CD4-positive, alpha-beta T cell treated with Interleukin-1 beta for 1 hour (primary cell): Measurements from ENCODE around the gene GHRH.

Source experiments
- DNase-seq, 2 donors: peaks; one replicate each; pipeline ENCODE4 v3.0.0-alpha.2; 2020 to 2022

The GHRH gene

DNA sequence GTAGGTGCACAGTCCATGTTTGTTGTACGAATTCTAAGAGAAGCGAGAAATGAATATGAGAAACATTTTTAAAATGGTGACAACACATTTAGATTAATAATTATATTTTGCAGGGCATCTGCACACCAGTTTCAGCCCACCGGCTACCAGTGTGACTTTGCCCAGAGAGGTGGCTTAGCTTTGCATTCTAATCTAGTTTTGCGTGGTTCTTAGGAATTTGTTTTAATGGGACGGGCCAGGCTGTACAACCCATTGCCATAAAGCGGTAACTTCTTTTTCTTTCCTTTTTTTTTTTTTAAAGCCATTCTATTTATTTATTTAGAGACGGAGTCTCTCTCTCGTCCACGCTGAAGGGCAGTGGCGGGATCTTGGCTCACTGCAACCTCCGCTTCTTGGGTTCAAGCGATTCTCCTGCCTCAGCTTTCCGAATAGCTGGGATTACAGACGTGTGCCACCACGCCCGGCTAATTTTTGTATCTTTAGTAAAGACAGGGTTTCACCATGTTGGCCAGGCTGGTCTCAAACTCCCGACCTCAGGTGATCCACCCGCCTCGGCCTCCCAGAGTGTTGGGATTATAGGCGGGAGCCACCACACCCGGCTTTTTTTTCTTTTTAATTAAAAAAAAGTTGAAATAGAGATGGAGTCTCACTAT lies 28.7 kb upstream of the GHRH start:
- DNase-seq: no peak

DNA sequence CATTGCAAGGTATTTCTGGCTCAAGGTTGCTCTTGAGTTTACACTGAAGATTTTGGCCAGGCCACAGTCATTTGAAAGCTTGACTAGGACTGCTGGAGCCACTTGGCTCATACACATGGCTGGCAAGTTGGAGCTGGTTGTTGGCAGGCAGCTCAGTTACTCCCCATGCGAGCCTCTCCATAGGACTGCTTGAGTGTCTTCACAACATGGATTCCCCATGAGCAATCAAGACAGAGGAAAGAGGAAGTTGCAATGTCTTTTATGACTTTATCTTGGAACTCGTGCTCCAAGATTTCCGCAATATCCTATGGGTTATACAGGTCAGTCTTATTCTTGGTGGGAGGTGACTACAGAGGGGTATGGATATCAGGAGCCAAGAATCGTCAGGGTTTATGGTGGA lies 26.5 kb upstream of the GHRH start:
- peak in 1 of 2 donors; percentile 19 for DNase-seq

DNA sequence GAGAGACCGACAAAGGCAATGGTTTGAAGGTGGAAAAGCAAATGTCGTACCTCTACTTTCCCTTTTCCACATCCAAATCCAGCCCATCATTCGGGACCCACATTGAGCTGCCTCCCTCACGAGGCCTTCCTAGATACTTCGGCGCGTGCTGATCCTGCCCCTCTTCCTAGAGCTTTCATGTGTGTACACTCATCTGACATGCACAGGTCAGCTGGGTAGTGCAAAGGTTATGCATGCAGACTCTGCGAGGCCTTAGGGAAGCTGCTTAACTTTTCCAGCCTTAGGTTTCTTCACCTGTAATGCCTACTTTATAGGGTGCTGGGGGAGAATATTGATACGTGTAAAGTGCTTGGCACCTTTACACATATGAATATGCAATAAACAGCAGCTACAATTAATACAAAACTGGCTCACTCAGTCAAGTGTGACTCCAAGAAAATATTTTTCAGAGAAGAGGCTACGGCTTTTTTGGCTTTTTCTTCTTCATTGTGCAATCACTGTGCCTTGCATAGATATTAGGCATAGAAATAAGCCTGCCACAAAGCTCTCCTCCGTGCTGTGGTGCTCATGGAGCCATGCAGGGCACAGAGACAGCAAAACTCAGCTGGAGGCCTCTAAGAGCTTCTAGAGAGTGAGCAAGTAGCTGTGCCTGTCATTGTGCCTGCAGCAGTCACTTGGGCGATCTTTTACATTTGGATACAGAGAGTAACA lies 24.2 kb upstream of the GHRH start:
- no peak for DNase-seq

DNA sequence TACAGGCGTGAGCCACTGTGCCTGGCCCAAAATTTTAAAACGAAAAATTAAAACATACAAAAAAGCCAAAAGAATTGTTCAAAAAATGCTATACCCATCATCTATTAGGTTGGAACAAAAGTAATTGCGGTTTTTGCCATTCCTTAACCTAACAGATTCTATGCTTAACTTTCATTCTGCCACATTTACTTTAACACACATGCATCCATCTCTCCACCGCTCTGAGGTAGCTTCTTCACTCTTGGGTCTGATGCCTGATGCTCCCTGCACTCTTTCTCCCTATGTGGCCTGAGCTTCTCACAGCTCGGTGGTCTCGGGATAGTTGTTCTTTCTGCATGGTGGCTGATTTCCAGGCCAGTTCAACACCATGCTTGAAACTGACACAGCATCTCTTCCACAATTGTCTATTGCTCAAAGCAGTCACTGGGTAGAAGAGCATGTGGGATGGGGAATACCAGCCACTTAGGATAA lies 23.1 kb upstream of the GHRH start:
- DNase-seq: no peak

DNA sequence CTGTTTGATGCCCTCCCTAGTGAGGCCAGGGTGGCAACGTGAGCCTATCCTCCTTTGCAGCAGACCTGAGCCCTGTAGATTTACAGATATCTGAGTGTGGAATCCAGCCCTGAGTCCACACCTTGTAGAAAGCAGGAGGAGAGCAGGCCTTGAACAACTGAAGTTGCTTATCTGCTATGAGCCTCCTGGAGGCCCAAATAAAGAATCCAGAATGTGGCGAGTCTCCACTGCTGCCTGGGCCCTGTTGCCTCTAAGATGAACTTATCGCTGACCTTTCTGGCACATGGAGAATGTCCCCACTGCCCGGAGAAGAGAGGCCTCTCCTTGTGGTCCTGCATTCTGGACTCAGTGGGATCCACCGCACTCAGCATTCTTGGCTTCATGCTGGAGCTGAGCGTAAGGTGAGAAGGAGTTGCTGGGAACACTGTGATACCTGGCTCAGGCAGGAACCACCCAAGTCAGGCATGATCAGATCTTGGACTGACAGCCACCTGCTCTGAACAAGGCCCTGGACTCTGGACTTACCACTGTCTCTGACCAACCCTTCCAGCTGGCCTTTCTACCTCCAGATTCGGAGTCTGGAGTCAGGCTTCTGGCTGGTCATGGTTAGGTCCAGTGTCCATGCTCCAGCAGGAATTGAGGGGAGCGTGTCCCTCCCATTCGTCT lies 22.0 kb upstream of the GHRH start:
- no peak for DNase-seq

DNA sequence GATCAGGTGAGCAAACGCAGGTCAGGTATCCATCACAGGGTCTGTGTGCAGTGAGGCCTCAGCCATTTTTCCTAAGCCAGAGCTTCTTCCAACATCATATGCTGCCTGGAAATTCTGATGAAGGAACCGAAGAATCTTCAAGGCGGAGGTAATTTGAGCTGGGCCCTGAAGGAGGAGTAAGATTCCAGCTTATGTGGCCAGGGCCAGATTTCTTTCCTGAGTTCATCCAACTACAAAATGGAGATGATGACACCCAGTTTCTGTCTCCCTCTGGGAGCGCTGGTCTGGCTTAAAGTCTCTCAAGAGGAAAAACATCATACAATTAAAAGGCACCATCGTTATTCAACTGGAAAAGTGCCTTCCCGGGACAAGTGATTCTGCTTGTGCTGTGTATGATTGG lies 20.9 kb upstream of the GHRH start:
- DNase-seq: no peak

DNA sequence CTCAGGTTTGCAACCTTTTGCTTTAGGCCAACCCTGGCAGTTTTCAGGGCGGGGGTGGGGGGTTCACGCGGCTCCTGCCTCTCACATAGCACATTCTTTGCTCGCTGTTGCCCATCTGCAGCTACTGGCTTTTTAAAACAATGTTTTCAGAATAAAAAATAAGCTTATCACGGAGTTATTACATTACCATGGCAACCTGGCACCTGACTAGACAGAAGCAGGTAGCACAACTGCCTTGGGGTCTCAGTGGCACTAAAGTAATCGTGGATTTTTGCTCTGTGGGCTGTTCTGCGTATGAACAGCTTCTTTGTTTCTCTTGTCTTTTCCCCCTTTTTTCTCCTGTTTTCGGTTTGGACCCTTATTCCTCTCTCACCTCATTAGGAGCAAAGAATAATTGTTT lies 18.8 kb upstream of the GHRH start:
- no peak for DNase-seq

DNA sequence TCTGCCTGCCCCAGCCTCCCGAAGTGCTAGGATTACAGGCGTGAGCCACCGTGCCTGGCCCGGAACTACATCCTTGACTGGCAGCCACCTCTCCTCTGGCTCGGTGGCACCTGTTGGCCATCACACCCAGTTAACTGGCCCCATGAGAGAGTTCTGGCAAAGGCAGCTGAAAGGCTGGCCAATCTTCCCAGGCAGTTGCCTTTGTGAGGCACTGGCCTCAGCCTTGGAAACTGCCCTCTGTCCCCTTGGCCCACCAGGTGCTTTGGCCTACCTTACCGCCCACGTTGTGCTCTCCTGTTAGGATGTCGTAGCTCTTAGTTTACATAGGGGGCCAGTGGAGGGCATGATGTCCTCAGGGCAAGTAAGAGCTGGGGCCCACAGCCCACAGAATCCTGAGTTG lies 18.2 kb upstream of the GHRH start:
- DNase-seq: no peak

DNA sequence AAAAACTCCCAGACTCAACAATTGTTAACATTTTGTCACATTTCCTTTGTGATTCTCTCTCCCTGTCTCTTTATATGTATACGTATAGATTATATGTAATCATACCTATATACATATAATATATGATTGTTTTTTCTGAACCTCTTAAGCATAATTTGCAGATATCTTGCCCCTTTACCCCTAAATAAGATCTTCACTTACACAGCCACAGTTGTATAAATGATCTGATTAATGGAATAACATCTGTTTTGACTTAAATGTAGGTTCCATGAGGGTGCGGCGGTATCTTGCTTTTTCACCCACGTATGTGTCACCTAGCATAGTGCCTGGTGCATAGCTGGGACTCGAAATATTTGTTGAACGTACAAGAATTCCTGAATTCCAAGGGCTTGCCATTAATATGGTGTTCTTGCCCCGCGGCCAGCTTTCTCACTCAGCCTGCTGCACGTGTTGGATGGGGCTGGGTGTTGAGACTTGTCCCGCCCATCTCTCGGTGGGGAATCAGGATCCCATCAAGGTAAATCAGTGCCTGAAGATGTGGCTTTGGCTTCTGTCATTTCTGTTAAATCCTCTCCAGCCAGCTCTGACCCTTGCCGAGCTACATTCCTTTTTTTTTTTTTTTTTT lies 17.5 kb upstream of the GHRH start:
- DNase-seq: no peak

DNA sequence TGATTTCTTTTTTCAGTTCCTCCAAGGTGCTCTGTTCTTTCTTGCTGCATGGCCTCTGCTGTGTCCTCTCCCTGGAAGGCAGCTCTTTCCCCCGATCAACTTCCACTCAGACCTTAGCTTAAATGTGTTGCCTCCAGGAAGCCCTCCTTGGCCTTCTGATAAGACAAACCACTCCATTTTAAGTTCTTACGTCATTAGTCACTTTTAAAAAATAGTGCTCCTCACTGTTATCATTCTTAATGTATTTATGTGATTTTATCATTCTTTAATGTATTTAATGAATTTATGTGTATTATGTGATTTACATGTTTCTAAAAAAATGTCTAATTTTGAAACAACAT lies 15.6 kb upstream of the GHRH start:
- no peak for DNase-seq

DNA sequence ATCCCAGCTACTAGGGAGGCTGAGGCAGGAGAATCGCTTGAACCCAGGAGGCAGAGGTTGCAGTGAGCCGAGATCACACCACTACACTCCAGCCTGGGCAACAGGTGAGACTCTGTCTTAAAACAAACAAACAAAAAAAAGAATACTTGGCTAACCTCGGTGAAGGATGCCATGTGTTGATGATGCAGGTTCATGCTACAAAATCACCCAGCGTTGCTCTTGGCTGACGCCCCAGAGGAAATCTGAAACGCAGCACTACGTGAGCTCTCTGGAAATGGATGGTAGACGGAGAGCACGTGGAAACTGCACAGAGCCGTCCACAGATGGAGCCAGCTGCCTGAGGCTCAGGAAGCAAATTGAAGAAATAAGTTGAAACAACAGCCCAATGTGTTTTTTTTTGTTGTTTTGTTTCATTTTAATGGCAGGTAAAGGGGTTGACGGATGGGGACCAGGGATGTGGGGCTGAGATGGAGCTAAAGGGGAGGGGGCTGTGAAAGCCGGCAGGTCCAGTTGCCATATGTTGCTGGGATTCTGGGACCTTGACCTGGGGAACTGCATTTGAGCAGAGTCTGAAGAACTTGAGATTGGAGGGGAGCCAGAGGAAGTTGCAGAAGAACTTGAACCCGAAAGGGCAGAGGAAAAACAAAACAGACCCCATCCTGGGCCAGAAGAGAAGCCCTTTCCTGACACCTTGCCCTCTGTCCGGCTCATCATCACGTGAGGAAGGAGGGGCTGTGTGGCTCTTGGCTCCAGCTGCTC lies 15.1 kb upstream of the GHRH start:
- peak in 1 of 2 donors; percentile 35 for DNase-seq

DNA sequence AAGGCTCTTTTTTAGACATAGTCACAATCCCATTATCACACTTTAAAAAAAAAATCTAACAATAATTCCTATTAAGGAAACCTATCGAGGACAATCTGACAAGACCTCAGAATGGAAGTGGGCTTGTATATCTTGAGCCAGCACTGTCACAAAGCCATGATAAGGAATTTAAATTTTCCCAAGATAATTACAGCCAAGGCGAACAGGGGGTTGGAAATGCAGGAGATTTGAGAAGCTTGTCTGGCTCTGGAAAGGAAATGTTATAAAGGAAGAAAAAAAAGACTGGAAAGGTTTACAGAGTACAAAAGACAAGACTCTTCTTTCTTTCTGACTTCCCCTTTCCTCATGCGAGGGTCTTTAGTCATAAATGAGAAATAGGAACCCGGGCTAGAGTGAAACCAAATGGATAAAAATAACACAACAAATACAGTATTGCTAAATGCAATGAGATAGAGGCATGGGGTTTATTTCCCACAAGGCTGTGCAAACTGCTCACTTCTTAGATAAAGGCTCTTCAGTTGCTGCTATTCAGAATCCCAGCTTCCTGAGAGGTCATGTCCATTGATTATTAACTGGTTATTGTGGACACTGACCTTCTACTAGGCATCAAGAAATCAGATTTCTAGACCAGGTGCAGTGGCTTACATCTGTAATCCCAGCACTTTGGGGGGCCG lies 13.4 kb upstream of the GHRH start:
- no peak for DNase-seq

DNA sequence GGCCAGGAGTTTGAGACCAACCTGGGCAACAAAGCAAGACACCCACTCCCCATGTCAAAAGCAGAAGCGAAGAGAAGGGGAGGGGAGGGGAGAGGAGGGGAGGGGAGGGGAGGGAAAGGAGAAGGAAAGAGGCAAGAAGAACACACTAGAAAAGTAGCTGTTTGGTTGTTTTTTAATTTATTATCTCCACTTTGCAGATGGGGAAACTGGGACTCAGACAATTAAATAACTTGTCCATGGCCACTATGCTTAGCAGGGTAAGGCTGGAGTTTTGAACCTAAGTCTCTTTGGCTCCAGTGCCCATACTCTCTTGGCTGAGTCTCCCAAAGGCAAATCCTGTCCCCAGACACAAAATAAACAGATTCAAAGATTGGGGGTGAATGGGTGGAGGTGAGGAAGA lies 12.4 kb upstream of the GHRH start:
- no peak for DNase-seq

DNA sequence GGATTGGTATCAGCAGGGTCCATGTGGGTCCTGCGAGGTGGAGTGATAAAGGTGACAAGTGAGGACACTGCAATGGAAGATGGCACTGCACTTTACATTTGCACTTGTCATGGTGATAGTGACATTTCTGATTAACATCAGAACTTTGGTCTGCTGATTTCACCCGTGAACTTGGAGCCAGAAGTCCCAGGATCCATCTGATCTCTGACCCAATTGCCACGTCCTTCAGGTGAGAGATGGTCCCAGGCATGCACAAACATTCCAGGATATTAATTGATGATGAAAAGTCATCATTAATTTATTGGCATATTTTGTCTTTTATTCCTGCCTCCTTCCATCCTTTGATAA lies 9.8 kb upstream of the GHRH start:
- DNase-seq: no peak

DNA sequence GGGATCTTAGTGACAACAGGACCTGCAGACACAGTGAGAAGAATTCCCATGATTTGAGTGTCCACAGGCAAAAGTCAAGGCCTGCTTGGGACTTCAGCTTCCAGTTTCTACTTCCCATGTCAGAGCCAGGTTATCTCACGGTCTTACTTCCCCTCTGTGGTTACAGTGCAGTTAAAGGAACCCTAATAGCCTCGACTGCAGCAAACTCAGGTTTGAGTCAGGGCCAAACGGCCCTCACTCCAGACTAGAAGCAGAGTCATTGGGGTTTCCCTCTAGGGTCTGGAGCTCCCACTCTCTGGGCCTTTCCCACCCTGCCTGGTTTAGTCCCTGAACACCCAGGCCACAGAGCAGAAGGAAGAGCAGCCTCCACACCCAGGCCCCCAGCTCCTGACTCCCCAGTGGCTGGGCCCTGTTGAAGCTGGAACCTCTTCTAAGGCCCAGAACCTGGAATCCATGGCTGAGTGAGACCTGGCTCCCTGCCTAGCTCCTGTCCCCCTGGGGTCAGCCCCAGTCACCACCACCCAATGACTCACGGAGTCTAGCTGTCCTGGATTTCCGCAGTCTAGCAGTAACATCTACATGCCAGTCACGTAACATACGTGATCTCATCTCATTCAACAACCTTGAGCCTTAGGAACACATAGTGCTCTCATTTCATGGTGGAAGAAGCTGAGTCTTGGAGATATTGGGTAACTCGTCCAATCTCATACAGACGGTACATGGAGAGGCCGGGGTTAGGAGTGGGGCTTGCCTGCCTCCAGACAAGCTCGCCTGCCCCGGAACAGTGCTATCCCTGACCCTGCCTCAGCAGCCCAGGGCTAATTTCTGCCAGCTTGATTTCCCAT lies 9.2 kb upstream of the GHRH start:
- peak; percentile 14 to 78 for DNase-seq

DNA sequence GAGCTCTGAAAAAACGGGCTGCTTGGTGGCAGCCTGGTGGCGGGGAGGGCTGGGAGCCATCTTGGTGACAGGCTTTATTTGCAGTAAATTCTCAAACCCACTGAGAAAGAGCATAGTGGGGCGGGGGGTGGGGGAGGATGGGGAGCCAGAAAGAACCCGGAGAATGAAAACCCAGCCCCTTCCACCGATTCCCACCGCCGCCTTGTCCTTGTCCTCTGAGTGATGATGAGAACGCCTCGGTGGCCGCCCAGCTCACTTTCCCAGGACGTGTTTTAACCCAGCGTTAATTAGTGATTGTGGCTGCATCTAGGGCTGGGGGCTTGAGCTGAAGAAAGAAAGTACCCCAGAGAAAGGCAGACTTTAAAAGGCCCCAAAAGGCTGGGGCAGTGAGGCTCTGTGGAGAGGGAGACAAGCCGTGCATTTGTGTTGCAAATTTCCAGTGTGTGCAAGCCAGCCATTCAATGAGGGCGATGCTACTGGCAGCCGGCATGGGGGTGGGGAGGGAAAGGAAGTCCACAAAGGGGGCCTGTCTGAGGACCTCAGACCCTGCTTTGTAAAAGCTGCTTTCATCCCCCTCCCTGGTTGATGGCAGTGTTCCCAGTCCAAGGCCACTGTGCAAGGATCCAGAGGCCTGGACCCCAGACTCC lies 6.2 kb upstream of the GHRH start:
- DNase-seq: no peak

DNA sequence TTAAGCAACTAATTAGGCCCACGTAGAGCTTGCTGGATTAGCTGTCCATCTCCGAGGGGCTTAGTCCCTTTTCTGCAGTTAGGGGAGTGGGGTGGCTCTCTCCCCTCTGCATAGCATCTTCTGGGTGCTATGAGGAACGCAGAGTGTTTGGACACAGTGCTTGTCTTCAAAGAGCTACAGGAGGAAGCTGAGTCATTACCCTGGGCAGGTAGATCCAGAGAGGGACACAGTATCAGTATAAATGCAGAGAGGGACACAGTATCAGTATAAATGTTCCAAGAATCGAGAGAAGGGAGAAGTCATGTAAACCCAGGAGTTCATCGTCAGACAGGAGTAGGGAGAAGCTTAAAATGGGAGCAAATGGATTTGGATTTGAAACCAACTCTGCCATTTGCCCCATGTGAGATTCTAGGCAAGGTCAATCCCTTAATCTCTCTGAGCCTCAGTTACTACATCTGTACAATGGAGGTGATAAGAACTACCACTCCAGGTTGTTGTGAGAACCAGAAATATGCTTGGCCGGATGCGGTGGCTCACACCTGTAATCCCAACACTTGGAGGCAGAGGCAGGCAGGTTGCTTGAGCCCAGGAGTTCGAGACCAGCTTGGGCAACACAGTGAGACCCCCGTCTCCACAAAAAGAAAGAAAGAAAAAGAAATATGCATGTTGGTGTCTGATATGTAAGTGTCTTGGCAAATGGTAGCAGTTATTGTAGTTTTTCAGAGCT lies 5.5 kb upstream of the GHRH start:
- DNase-seq: no peak

DNA sequence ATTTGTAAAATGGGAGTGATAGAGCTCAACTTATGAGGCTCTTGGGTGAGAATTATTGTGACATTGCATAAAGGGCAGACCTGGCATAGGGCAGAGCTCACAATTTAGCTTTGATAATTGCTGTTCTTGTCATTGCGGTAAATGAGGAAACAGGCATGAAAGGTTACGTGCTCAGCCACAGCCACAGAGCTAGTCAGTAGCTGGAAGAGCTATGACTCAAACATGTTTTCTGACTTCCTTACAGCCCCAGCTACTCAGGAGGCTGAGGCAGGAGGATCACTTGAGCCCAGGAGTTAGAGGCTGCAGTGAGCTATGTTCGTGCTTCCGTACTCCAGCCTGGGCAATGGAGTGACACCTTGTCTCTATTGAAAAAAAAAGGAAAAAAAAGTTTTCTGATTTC lies 3.5 kb upstream of the GHRH start:
- peak in 1 of 2 donors; percentile 39 for DNase-seq

DNA sequence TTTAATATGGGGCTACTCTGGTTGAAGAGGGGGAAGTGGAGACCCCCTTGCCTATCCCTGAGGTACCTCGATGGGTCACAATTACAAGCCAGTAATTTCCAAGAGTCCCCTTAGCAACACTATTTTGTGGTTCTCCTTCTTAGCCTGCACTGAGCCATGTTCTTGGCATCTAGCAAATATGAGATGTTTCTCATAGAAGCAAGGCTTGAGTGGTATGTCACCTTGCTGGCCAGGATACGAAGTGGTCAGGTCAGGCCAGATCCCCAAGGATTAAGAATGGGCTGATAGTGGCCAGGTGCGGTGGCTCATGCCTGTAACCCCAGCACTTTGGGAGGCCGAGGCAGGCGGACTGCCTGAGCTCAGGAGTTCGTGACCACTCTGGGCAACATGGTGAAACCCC lies 2.1 kb upstream of the GHRH start:
- no peak for DNase-seq

DNA sequence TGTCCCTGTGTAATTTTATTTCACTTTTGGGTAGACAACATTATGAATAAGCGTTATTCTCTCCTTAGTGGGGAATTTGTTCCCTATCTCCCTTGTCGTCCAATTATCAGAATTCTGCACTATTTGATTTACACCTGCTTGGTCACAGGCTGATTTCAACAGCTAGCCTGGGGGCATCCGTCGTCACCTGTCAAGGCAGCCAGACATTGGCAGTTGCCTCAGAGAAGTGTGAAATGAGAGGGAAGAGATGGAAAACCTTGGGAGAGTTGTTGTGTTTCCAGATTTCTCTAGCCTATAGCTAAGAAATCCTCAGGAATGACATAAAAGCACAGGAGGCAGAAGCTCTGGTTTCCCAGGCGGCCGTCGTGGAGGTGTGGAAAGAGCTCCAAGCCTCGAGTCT lies 891 bp upstream of the GHRH start:
- no peak for DNase-seq
